ENCODE data around the gene TAP2.

- TF ChIP-seq SIN3A (IDR thresholded peaks at IDR 0.05; ENCODE audit: borderline replicate concordance, insufficient read depth, low read length) (no peak), POLR2AphosphoS5 (IDR thresholded peaks at IDR 0.05; ENCODE audit: low read depth, low read length) (no peak)
Observed at GRCh38 chr6:32842021-32842650, 3.6 kb upstream of the TAP2 start.

All from PFSK-1 (cell line).